CD4-positive, alpha-beta T cell treated with Interleukin-1 beta for 1 hour (primary cell): ENCODE measurements around the gene PTGFRN.
"Not testable (repeated sequence)": the region's sequence is repeated elsewhere in the genome, so short reads cannot be mapped to it uniquely, and the experiment has no call there.

Source experiments
- DNase-seq, 2 donors: peaks; one replicate each; pipeline ENCODE4 v3.0.0-alpha.2; 2020 to 2022

Gene PTGFRN

DNA sequence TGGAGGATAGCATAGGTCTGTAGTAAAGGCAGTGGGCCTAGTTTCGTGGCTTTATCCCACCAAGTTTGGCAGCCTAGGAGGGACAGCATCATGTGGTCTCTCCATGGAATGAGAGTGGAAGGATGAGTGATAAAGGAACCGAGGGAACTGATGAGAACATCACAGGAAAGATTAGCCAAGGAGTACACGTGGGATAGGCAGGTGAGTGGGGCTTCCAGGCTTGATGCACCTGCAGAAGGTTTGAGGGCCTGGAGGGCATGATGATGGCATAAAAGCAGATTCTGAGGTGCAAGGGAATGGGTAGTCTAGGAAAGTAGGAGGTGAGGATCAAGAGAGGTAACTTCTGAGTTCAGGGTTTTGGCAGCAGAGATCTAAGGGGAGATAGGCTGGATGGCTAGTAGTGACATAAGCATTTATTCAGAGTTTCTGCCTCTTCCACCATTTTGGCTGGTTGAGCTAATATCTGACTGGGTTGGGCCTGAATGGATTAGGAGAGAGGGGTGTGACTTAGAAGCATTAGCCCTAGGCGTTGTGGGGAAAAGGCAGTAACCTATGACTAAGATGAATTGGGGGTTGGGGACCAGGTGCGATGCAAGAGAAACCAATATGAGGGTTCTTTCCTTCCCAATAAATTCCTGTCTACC, 9.1 kb downstream of the PTGFRN start:
- no peak for DNase-seq

DNA sequence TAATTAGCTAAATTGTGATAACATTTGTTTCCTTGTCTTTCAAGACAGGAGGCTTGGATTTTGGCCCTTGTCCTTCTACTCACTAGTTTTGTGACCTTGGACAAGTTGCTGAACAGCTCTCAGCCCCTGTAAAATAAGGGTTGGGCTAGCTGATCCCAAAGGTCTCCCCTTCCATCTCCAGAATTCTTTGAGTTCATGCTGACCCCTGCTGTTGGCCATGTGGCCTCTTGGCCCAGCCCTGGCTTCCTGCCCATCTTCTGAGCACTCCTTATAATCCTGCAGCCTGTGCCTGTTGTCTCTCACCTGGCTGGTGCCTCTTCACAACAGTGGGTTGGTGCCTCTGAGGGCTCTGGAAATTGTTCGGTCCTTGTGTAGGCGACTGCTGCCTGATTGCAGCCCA, 10.1 kb downstream of the PTGFRN start:
- no peak for DNase-seq

DNA sequence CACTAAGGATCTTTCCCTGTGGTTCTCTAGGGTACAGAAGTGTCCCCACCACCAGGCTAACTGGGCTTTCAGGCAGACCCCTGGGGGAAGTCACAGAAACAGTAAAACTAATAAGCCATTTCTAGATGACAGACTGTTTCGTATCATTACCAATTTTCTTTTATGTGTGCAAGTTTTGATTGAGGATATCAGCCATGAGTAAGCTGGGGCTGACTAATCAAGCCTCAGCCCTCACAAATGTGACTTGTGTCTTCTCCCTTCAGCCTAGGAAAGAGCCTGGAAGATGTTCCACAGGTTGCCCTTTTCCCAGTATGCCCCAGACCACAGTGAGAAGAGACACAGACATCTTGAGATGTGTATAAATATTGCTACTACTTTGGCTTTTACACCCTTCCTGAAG, 10.5 kb downstream of the PTGFRN start:
- no peak for DNase-seq

DNA sequence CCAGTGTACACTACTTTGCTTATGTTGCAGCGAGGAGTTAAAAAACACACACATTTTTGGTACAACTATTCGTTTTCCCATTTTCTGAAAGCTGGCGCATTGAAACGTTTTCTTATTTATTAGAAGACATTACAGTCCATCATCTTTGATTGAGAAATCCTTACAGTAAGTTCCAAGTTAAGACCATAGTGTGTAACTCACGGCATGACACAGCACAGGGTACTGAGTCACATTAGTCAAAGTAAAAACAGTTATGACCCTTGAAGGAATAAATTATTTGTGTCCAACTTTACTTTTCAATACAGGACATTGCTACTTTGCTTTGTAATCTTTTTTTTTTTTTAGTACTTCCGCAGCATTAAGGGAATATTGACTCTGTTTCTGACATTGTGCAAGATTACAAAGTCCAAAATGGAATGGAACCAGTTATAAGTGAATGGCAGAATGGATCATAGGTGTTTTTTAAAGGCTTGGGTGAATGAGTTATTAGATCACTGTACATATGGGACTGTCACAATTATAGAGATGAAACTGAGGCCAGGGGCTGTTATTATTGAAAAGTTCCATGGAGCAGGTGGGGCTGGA, 11.7 kb downstream of the PTGFRN start:
- no peak for DNase-seq

DNA sequence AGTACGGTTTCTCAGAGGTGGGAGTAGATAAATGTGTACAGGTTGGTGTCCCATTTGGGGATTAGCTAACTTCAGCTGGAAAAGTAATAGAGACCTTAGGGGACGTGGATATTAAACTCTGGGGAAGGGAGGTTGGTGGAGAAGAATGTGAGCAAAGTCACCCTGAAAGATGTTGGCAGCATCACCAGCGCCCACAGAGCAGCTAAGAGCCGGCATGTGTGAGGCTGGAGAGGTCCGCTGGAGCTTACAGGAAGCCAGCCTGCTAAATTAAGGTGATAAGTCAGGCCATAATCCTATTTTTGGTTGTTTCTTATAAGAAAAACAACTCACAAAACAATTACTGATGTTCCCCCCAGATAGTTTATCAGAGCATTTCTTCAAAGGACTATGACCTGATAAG, 12.2 kb downstream of the PTGFRN start:
- no peak for DNase-seq

DNA sequence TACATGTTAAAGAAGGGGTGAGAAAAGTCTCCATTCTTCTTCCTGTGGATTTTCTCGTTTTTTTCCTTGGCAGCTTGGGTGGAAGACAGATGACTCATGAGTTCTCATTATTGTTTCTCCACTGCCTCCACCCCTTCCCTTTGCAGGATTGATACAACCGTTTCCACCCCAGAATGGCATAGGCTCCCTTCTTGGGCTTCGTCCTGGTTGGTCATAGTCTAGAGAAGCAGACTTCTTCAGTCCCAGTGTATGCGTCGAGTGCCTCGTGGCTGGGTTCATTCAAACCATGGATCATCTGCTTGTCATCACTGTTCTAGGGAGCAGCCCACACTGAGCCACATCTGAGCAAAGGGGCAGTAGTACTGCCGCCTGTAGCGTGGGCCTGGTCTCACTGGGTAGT, 13.7 kb downstream of the PTGFRN start:
- DNase-seq, result no peak

DNA sequence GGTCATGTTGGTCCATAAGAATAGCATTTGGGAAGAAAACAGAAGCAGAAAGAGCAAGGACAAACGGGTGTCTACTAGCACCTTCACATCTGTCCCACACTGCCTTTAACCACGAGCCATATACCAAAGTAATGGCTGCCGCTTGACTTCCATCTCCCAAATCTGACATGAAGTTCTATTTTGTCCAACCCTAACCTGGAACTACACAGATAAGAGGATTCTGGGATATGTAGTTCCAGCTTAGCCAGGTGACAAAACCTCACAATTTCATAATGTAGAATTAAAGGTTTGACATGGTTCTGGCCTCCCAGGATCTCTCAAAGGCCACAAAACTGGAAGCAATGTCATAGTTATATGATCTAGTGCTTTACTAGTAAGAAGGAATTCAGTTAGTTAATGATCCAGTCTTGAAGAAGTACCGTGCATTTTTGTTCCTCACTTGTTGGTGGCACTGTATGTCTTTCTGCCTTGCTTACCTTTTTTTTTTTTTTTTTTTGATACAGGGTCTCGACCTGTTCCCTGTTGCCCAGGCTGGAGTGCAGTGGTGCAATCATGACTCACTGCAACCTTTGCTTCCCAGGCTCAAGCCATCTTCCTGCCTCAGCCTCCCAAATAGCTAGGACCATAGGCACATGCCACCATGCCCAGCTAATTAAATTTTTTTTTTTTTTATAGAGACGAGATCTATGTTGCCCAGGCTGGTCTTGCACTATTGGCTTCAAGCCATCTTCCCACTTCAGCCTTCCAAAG, 17.5 kb downstream of the PTGFRN start:
- no peak for DNase-seq

DNA sequence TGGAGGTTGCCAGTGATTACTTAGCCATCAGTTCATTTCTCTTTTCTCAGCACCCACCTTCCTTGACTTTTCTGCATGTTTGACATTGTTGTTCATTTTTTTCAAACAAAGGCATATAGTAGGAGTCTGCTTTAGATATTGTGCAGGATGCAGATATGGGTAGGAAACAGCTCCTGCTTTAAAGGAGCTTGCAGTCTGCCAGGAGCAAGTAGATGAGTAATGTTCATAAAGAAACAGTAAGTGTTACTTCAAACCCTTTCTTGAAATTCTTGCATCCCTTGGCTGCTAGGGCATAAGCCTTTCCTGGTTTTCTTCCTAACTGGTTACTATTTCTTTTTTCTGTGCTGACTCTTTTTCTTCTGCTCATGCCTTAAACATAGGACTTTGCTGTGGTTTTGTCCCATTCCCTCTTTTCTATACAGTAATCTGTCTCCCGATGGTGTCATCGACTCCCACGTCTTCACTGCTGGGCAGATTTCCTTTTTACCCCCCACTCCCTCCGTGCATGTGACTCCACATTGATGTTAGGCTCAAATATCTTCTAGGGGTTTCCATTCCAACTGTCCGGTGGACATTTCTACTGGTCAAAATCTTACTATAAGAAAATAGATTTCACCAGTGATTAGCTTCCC, 20.4 kb downstream of the PTGFRN start:
- no peak for DNase-seq

DNA sequence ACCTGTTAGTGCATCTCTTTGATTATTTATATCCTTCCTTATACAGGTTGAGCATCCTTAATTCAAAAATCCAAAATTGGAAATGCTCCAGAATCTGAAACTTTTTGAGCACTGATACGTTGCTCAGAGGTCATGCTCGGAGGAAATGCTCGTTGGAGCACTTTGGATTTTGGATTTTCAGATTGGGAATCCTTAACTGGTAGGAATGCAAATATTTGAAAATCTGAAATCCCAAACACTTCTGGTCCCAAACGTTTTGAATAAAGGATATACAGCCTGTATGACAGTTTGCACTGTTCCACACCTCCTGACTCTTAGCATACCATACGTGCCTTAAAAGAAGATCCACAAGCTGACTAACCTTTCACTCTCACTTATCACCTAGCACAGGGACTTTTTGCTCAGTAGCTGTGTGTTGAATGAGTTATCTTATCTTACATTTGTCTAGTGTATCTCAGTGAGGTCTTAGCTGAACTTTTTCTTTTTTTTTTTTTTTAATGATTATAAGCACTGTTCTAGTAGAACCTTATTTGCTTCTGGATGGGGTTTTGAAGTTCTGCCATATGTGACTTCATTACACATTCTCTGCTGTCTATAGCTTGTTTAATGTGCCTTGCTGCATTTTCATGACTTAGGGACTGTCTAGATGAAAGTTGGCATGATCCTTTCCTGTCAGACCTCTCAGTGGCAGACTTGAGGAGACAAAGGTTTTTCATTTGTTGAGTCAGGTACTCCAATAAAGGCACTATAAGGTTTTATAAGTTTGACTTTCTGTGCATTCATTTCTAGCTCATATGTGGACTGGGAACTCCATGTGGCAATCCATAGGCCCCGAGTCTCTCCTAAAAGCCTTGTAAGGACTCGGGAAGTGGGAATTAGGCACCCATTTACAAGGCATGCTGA, 21.6 kb downstream of the PTGFRN start:
- no peak for DNase-seq

DNA sequence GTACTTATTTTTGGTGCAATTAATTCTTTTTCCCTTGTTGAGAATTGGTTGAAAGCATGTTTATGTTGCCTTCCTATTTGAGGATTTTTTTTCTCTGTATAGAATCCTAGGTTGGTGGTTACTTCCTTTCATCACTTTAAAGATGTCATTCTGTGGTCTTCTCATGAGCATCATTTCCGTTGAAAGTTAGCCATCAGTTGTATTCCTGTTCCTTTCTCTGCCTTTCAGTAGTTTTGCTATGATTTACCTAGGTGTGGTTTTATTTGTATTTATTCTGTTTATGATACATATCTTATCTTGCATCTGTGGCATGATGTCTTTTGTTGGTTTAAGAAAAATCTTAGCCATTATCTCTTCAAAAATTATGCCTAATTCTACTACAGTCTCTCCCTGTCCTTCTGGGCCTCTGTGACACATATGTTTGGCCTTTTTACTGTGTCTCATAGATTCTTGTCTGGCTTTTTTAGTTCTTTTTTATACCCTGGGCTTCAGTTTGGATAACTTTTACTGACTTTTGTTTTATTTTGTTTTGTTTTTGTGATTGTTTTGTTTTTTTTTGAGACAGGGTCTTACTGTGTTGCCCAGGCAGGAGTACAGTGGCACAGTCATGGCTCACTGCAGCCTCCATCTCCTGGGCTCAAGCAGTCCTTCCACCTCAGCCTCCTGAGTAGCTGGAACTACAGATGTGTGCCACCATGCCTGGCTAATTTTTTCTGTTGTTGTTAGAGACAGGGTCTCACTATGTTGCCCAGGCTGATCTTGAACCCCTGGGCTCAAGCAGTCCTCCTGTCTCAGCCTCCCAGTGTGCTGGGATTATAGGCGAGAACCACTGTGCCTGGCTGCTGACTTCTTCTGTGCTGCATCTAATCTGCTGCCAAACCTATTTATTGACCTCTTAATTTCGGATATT, 24.1 kb downstream of the PTGFRN start:
- peak in 1 of 2 donors; percentile 48 for DNase-seq

DNA sequence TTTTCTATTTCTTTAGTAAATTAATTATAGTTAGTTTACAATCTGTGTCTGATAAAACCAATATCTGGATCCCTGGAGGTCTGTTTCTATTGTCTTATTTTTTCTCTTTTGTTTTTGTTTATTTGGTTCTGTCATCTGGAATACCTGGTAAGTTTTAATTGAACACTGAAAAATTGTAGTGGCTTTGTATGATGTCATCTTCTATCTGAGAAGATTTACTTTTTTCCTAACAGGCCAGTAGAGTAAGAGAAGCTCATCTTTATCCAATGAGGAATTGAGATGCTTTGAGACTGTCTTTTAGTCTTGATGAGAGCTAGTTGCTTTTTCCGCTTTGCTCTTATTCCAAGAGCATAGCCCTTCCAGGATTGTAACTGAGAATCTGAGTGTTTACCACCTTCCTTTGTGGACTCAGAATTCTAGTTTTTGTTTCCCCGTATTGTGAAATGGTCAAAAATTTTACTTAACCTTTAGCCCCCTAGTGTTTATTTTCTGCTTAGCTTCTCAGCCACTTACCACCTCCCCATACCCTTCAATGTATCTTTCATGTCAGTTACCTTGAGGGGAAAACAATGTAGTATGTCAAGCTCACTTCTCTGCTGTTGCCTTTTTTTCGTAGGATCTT, 25.0 kb downstream of the PTGFRN start:
- peak in 1 of 2 donors; percentile 44 for DNase-seq

DNA sequence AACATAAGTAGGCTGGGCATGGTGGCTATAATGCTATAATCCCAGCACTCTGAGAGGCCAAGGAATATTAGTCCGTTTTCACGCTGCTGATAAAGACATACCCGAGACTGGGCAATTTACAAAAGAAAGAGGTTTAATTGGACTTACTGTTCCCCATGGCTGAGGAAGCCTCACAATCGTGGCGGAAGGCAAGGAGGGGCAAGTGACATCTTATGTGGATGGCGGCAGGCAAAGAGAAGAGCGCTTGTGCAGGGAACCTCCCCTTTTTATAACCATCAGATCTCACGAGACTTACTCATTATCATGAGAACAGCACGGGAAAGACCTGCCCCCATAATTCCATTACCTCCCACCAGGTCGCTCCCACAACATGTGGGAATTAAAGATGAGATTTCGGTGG, 28.5 kb downstream of the PTGFRN start:
- DNase-seq, result no peak

DNA sequence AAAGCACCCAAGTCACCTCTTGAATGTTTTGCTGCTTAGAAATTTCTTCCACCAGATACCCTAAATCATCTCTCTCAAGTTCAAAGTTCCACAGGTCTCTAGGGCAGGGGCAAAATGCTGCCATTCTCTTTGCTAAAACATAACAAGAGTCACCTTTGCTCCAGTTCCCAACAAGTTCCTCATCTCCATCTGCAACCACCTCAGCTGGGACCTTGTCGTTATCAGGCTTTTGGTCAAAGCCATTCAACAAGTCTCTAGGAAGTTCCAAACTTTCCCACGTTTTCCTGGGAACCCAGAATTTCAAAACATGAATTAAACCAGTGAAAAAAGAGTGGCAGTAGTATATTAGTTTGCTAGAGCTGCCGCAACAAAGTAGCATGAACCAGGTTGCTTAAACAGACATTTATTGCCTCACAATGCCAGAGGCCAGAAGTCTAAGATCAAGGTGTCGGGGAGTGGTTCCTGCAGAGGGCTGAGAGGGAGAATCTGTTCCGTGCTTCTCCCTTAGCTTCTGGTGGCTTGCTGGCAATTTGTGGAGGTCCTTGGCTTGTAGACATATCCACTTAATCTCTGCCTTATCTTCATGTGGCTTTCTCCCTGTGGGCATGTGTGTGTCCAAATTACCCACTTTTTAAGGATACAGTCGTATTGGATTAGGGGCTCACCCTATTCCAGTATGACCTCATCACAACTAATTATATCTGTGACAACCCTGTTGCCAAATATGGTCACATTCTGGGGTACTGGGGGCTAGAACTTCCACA, 30.2 kb downstream of the PTGFRN start:
- not testable (repeated sequence) for DNase-seq

DNA sequence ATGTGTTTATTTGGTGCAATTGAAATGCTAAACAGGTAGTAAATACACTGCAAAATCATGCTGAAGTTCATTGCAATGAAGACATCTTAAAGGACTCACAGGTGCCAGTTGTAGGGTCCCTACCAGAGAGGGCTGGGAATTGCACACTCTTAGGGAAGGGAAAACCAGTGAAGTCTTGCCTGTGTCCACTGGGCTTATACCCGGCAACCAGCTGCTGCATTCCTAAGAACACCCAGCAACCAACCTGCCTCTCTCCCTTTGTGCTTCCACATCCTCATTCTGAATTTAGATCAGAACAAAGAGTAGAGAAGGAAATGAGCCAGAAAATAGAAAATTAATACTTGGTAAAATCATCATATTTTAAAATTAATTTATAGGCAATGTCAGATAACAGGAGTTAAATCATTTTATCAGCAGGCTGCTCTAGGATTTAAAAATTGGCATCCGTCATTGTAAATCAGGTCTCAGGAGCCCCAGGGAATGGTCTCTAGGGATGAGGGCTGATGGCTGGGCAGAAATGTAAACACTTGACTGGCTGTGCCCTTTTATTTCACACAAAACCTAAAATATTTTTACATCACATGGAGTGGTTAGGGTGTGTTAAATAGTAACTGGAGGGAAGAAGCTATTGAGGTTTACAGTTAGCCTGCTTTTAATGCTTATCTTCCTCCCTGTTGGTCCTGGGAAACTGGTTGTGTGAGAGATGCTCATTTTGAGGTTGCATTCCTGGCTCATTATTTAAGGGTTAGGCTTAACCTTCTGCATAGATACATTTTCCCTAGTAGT, 31.3 kb downstream of the PTGFRN start:
- no peak for DNase-seq

DNA sequence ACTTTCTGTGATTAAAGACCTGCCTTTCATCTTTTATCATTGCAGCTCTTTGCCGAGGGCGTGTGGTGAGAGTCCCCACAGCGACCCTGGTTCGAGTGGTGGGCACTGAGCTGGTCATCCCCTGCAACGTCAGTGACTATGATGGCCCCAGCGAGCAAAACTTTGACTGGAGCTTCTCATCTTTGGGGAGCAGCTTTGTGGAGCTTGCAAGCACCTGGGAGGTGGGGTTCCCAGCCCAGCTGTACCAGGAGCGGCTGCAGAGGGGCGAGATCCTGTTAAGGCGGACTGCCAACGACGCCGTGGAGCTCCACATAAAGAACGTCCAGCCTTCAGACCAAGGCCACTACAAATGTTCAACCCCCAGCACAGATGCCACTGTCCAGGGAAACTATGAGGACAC, 32.0 kb downstream of the PTGFRN start:
- no peak for DNase-seq

DNA sequence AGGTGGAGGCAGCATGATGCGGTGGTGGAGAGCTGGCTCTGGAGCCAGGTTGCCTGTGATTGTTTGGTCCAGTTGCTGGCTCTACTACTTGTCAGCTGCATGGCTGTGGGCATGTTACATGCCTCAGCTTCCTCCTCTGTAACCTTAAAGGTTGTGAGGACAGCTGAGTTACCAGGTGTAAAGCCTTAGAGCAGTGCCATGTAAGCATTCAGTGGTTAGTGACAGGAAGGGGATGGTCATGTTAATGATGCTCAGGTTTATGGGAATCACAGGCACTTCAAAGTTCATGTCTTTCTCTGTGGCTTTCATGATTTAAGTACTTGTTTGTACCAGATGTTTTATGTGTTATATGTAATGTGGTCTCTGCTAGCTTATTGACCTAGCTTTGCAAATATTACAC, 32.6 kb downstream of the PTGFRN start:
- no peak for DNase-seq

DNA sequence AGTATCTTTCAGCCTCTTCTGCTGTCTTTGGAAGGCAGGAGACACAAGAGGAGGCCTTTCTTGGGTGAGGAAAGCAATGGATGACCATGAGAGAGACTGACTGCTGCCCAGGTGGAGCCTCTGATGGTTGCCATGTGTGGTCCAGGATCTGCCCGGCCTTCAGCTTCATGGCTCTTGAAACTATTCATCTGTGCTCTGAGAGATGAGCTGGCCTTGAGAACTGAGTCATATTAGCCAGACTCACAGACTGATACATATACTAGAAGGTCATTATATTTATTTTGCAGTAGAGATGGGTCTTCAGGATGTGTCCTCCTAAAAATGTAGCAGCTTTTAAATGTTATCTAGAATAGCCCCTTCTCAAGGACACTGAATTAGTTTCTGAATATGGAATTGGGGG, 33.7 kb downstream of the PTGFRN start:
- no peak for DNase-seq

DNA sequence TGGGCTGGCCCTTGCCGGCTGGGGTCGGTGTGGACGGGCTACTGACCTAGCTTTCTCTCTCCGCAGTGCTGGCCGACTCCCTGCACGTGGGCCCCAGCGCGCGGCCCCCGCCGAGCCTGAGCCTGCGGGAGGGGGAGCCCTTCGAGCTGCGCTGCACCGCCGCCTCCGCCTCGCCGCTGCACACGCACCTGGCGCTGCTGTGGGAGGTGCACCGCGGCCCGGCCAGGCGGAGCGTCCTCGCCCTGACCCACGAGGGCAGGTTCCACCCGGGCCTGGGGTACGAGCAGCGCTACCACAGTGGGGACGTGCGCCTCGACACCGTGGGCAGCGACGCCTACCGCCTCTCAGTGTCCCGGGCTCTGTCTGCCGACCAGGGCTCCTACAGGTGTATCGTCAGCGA, 34.9 kb downstream of the PTGFRN start:
- no peak for DNase-seq

DNA sequence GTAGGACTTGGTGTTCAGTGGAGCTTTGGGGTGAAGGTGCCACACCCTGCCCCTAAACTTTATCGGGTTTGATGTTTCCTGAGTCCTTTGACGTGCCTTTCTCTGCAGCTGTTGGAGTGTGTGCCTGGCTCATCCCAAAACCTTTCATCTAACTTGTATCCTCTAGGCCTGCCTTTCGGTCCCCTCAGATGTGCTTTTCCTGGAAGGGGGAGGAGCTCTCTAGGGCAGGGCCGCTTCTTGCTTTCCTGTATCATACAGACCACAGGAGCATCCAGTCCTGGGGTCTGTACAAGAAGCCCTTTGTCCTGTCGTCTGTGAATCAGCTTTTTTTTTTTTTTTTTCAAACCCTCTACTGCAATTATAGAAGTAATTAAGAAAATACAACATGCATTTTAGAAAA, 35.7 kb downstream of the PTGFRN start:
- DNase-seq, result no peak

DNA sequence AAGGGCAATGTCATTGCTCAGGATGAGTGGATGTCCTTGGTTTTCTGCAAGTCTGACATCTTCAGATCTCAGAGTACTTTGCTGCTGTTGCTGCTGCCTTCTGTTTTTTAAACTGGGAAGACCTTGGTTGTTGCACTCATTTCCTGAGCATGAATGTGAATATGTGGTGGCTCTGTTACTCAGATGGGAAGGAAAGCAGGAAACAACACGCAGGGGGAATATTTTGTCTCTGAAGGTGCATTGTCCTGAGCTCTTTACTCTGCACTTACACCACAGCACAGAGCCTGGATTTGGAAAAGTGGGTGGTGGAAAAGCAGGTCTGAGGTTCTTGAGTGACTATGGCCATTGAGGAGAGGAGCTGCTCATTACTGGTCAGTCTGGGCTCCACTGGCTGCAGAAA, 36.3 kb downstream of the PTGFRN start:
- no peak for DNase-seq
